ENCODE measurements around the gene TMEM243. TPM values are rescaled to one million over a fixed set of nuclear protein-coding genes. Genes with fewer than 3 reads are reported as not detected.

TMEM243 gene
- total and polyA plus RNA-seq, 2 of the 13 experiments (the other 11 are each of a cell fraction or from before 2014, with no cell fraction given), result 25.1 to 31.2 TPM

GRCh38 chr7:87152112-87152896, 67.2 kb downstream of the TMEM243 start, which contains the start of gene DMTF1 (continued):
- no peak for TF ChIP-seq PAWR (CRISPR knock-in tag; IDR thresholded peaks at IDR 0.05; ENCODE audit: borderline replicate concordance)
- peak; percentile 37; the same call in 1 of the 2 replicates for TF ChIP-seq RELA (CRISPR knock-in tag; IDR thresholded peaks at IDR 0.05)
- TF ChIP-seq TEAD2 (CRISPR knock-in tag; IDR thresholded peaks at IDR 0.05), result 0 out of 2 replicates have a peak, but pooled peaks have one; percentile 11
- no peak for TF ChIP-seq ZNF644 (CRISPR knock-in tag; IDR thresholded peaks at IDR 0.05; ENCODE audit: low read depth)
- TF ChIP-seq PAX8 (CRISPR knock-in tag; IDR thresholded peaks at IDR 0.05; ENCODE audit: borderline replicate concordance), result peak; percentile 93; the same call in 1 of the 2 replicates
- no peak for TF ChIP-seq AGO1 (IDR thresholded peaks at IDR 0.05; ENCODE audit: low read depth, low read length, poor library complexity, severe bottlenecking)
- TF ChIP-seq CENPT (CRISPR knock-in tag; IDR thresholded peaks at IDR 0.05; ENCODE audit: low read depth), result peak; percentile 82
- peak; percentile 92 for TF ChIP-seq ZNF543 (CRISPR knock-in tag; IDR thresholded peaks at IDR 0.05)
- TF ChIP-seq YEATS2 (CRISPR knock-in tag; IDR thresholded peaks at IDR 0.05; ENCODE audit: borderline replicate concordance), result peak; percentile 91
- peak; percentile 89 for TF ChIP-seq ZNF407 (CRISPR knock-in tag; IDR thresholded peaks at IDR 0.05; ENCODE audit: not compliant biosample characterization)
- TF ChIP-seq ZNF687 (CRISPR knock-in tag; IDR thresholded peaks at IDR 0.05), result peak; percentile 96
- TF ChIP-seq ZSCAN21 (CRISPR knock-in tag; IDR thresholded peaks at IDR 0.05; ENCODE audit: borderline replicate concordance), result peak; percentile 89
- TF ChIP-seq TFDP2 (CRISPR knock-in tag; IDR thresholded peaks at IDR 0.05), result peak; percentile 99
- no peak for TF ChIP-seq ZNF24 (IDR thresholded peaks at IDR 0.05)
